Endothelial cell of umbilical vein (primary cell): ENCODE results near the gene CNNM2.
"Not testable (repeated sequence)": the region's sequence is repeated elsewhere in the genome, so short reads cannot be mapped to it uniquely, and the experiment has no call there.

Experiments used
- CTCF ChIP-seq, 2 donors: IDR thresholded peaks; 1 replicate in 1 of 2; 2 replicates in 1 of 2; pipeline ENCODE4 v1.5.1; 2011; ENCODE audit warnings: low read length in 2 of 2, mild to moderate bottlenecking in 2 of 2, moderate library complexity in 2 of 2, control low read depth in 1 of 2, inconsistent platforms in 1 of 2, low read depth in 1 of 2; ENCODE audit not compliant: insufficient read depth in 1 of 2; ENCODE audit errors: extremely low read depth in 1 of 2
- POLR2A ChIP-seq: IDR thresholded peaks from 2 replicates; pipeline ENCODE4 v1.6.1; 2012; ENCODE audit warnings: low read depth, mild to moderate bottlenecking, control low read depth, low read length

DNA sequence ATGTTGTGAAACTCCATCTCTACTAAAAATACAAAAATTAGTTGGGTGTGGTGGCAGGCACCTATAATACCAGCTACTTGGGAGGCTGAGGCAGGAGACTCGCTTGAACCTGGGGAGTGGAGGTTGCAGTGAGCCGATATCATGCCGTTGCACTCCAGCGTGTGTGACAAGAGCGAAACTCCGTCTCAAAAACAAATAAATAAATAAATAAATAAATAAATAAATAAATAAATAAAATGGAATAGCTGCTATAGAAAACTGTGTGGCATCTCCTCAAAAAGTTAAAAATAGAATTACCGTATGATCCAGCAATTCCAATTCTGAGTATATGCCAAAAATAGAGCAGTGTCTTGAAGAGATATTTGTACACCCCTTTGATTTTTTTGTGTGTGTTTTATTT lies 82.0 kb downstream of the CNNM2 start:
- TF ChIP-seq POLR2A; CTCF (IDR thresholded peaks at IDR 0.05; ENCODE audit: extremely low read depth in 1 of 2, insufficient read depth in 1 of 2, low read depth in 1 of 2, low read length in 2 of 2): not testable (repeated sequence)
